Kidney (tissue), 14 donors: ENCODE measurements around the gene FRMD3. TPM values are rescaled to one million over a fixed set of nuclear protein-coding genes. Genes with fewer than 3 reads are reported as not detected.

Experiments used
- DNase-seq, 5 donors: peaks; one replicate each; pipeline ENCODE4 v3.0.0-alpha.2; 2013 to 2020
- FAIRE-seq: peaks from 2 replicates; lab custom pipeline; 2012; peaks lifted over from hg19 to GRCh38; lab: Jason Lieb, UNC
- H3K27ac ChIP-seq, 2 donors: one replicate each; pipeline ENCODE4 v1.7.0; 2013; ENCODE audit warnings: low read depth in 2 of 2, low read length in 2 of 2, inconsistent platforms in 1 of 2
- H3K27me3 ChIP-seq: one replicate; pipeline ENCODE4 v1.7.1; 2013; ENCODE audit warnings: low read length, inconsistent platforms; ENCODE audit not compliant: control insufficient read depth, insufficient read depth
- H3K36me3 ChIP-seq, 3 donors: one replicate each; pipeline versions ENCODE4 v1.7.0 to v1.7.1; 2013; ENCODE audit warnings: low read length in 3 of 3, control low read depth in 1 of 3, inconsistent platforms in 1 of 3; ENCODE audit not compliant: insufficient read depth in 3 of 3, control insufficient read depth in 2 of 3
- H3K4me1 ChIP-seq, 3 donors: one replicate each; pipeline versions ENCODE4 v1.7.0 to v1.7.1; 2013; ENCODE audit warnings: low read length in 3 of 3, inconsistent platforms in 1 of 3, low read depth in 1 of 3; ENCODE audit not compliant: control insufficient read depth in 2 of 3, insufficient read depth in 2 of 3
- H3K4me3 ChIP-seq, 3 donors: one replicate each; pipeline versions ENCODE4 v1.7.0 to v1.8.1; 2013; ENCODE audit warnings: low read length in 3 of 3, control low read depth in 1 of 3, inconsistent platforms in 1 of 3
- H3K9ac ChIP-seq, 3 donors: one replicate each; pipeline versions ENCODE4 v1.7.0 to v1.7.1; 2013; ENCODE audit warnings: low read length in 3 of 3, control low read depth in 1 of 3, inconsistent platforms in 1 of 3
- H3K9me3 ChIP-seq, 3 donors: one replicate each; pipeline versions ENCODE4 v1.7.0 to v1.7.1; 2013; ENCODE audit warnings: low read length in 3 of 3, control low read depth in 1 of 3, inconsistent platforms in 1 of 3; ENCODE audit not compliant: control insufficient read depth in 2 of 3, insufficient read depth in 1 of 3
- CTCF ChIP-seq: IDR thresholded peaks from 3 replicates; pipeline ENCODE4 v1.5.1; 2012; ENCODE audit warnings: mild to moderate bottlenecking, moderate library complexity, borderline replicate concordance; ENCODE audit not compliant: insufficient read depth; ENCODE audit errors: extremely low read depth
- intact Hi-C: fragments of 100-400 bp; cut with DNase I; formaldehyde crosslinking; loops from one replicate; pipeline ENCODE4 v1.11.1; 2022
- polyA plus RNA-seq: library from polyadenylated mRNA; stranded (reverse); fragments of 350-450 nt; fragmentation: Illumina TruSeq; extraction: RNeasy Lipid Tissue Mini Kit (QIAGEN cat#74804); gene quantifications from one replicate; pipeline ENCODE4 v1.2.3, GENCODE V29; 2014; ENCODE audit warnings: low read depth, low replicate concordance; ENCODE audit not compliant: insufficient read depth
- total RNA-seq: library from RNA; stranded (reverse); fragmentation: NEBNext Ultra II Directional; extraction: Animal tissue kit (Norgen Biotek cat#: 25700); gene quantifications from one replicate; pipeline ENCODE4 v1.2.1, GENCODE V29; 2021
- donor health status: control.
- donor health status: control.
- donor health status: control.
- donor health status: control.
- donor health status: control.
- donor health status: DM: yes; HTN: yes; CAD: no.
- donor health status: Normal renal cell carcinoma (clear cell type).

Gene FRMD3
- total and polyA plus RNA-seq, 2 donors from 2014 or later: 9.9 to 11.0 TPM

- H3K9me3 ChIP-seq: peaks cover 0 to 4% (median 0%) of the 10 kb centered on the region in 3 donors
- H3K36me3 ChIP-seq: no peaks in the 10 kb centered on the region
- FAIRE-seq: no peak
- no peak overlapping the region for H3K9ac ChIP-seq
- H3K27ac ChIP-seq: no peak overlapping the region
- no peaks in the 10 kb centered on the region for H3K4me1 ChIP-seq
- H3K4me3 ChIP-seq: no peak overlapping the region
- TF ChIP-seq CTCF: no peak
- intact Hi-C loops: no loop called here
- no peak for DNase-seq
- no peaks in the 10 kb centered on the region for H3K27me3 ChIP-seq
Observed at GRCh38 chr9:83385317-83385716, 152.9 kb downstream of the FRMD3 start.

- no peaks in the 10 kb centered on the region for H3K4me1 ChIP-seq
- no peak overlapping the region for H3K9ac ChIP-seq
- H3K27ac ChIP-seq: no peak overlapping the region
- intact Hi-C loops: no loop called here
- TF ChIP-seq CTCF: no peak
- no peaks in the 10 kb centered on the region for H3K36me3 ChIP-seq
- DNase-seq: no peak
- H3K27me3 ChIP-seq: no peaks in the 10 kb centered on the region
- H3K4me3 ChIP-seq: no peak overlapping the region
- peaks cover 0 to 4% (median 0%) of the 10 kb centered on the region in 3 donors for H3K9me3 ChIP-seq
- no peak for FAIRE-seq
Observed at GRCh38 chr9:83384214-83384613, 154.0 kb downstream of the FRMD3 start.

- H3K36me3 ChIP-seq: no peaks in the 10 kb centered on the region
- no peak overlapping the region for H3K4me3 ChIP-seq
- no peak overlapping the region for H3K27ac ChIP-seq
- TF ChIP-seq CTCF: no peak
- DNase-seq (no peak), FAIRE-seq (no peak)
- intact Hi-C loops: no loop called here
- H3K4me1 ChIP-seq: no peaks in the 10 kb centered on the region
- H3K27me3 ChIP-seq: no peaks in the 10 kb centered on the region
- H3K9ac ChIP-seq: no peak overlapping the region
- H3K9me3 ChIP-seq: peaks cover 0 to 4% (median 0%) of the 10 kb centered on the region in 3 donors
Observed at GRCh38 chr9:83383034-83383433, 155.2 kb downstream of the FRMD3 start.

- H3K9ac ChIP-seq: no peak overlapping the region
- no peak overlapping the region for H3K4me3 ChIP-seq
- no peak overlapping the region for H3K27ac ChIP-seq
- H3K4me1 ChIP-seq: no peaks in the 10 kb centered on the region
- intact Hi-C loops: no loop called here
- FAIRE-seq (no peak), DNase-seq (no peak)
- TF ChIP-seq CTCF: no peak
- H3K9me3 ChIP-seq: peaks cover 0 to 4% (median 0%) of the 10 kb centered on the region in 3 donors
- no peaks in the 10 kb centered on the region for H3K36me3 ChIP-seq
- no peaks in the 10 kb centered on the region for H3K27me3 ChIP-seq
Observed at GRCh38 chr9:83382421-83382820, 155.8 kb downstream of the FRMD3 start.
